GM23338 (cell line): ENCODE results near the gene RMND5B. TPM values are rescaled to one million over a fixed set of nuclear protein-coding genes. Genes with fewer than 3 reads are reported as not detected.

ENCODE experiments used
- ATAC-seq: fragments of 200-7000 bp; cut with Tn5 transposase; 3 replicates; pipeline ENCODE4 v1.9.1; 2020
- DNase-seq: peaks from one replicate; pipeline ENCODE4 v3.0.0-alpha.2; 2015; ENCODE audit warnings: low spot score
- H2AFZ ChIP-seq: fragments of 200-600 bp; sonication (generic); 2 replicates; pipeline ENCODE4 v1.8.0; 2016; ENCODE audit warnings: antibody characterized with exemption, mild to moderate bottlenecking, moderate library complexity
- H3F3A ChIP-seq: fragments of 200-600 bp; sonication (generic); replicated peaks from 2 replicates; pipeline ENCODE4 v1.8.0; 2017; ENCODE audit warnings: antibody characterized with exemption, mixed run types, low read depth
- H3K27ac ChIP-seq: fragments of 200-600 bp; sonication (generic); 2 replicates; pipeline ENCODE4 v1.6.1; 2016; ENCODE audit warnings: low read depth
- H3K27me3 ChIP-seq: fragments of 200-600 bp; sonication (generic); 2 replicates; pipeline ENCODE4 v1.8.0; 2016; ENCODE audit warnings: mild to moderate bottlenecking, mixed run types, moderate library complexity; ENCODE audit not compliant: insufficient read depth
- H3K36me3 ChIP-seq: fragments of 200-600 bp; sonication (generic); 2 replicates; pipeline ENCODE4 v1.8.0; 2016; ENCODE audit warnings: mild to moderate bottlenecking; ENCODE audit not compliant: insufficient read depth
- H3K4me1 ChIP-seq: fragments of 200-600 bp; sonication (generic); 2 replicates; pipeline ENCODE4 v1.8.0; 2016; ENCODE audit warnings: mild to moderate bottlenecking, moderate library complexity; ENCODE audit not compliant: insufficient read depth
- H3K4me2 ChIP-seq: fragments of 200-600 bp; sonication (generic); 2 replicates; pipeline ENCODE4 v1.7.1; 2017; ENCODE audit warnings: mixed run types
- H3K4me3 ChIP-seq: fragments of 200-600 bp; sonication (generic); 2 replicates; pipeline ENCODE4 v1.6.1; 2016; ENCODE audit warnings: mixed run types
- H3K79me2 ChIP-seq: fragments of 200-600 bp; sonication (generic); replicated peaks from 2 replicates; pipeline ENCODE4 v1.8.0; 2017; ENCODE audit warnings: mild to moderate bottlenecking; ENCODE audit not compliant: insufficient read depth
- H3K9me2 ChIP-seq: fragments of 200-600 bp; sonication (generic); 2 replicates; pipeline ENCODE4 v1.8.0; 2017; ENCODE audit not compliant: insufficient read depth
- H4K20me1 ChIP-seq: fragments of 200-600 bp; sonication (generic); replicated peaks from 2 replicates; pipeline ENCODE4 v1.8.0; 2017; ENCODE audit warnings: mild to moderate bottlenecking; ENCODE audit not compliant: insufficient read depth
- H3K27ac Mint-ChIP-seq: 2 replicates; pipeline ENCODE4 v1.8.0; 2020; ENCODE audit warnings: inconsistent platforms, mild to moderate bottlenecking, moderate library complexity, mixed read lengths
- H3K27me3 Mint-ChIP-seq: 3 replicates; pipeline ENCODE4 v1.8.0; 2022; ENCODE audit warnings: low read depth, mild to moderate bottlenecking, moderate library complexity, mixed read lengths, inconsistent platforms; ENCODE audit not compliant: insufficient read depth, poor library complexity
- H3K36me3 Mint-ChIP-seq: 3 replicates; pipeline ENCODE4 v1.8.0; 2021; ENCODE audit warnings: low read depth, mild to moderate bottlenecking, inconsistent platforms, moderate library complexity, mixed read lengths
- H3K4me1 Mint-ChIP-seq: 3 replicates; pipeline ENCODE4 v1.8.0; 2020; ENCODE audit warnings: mild to moderate bottlenecking, inconsistent platforms, mixed read lengths
- H3K4me3 Mint-ChIP-seq: 3 replicates; pipeline ENCODE4 v1.8.0; 2021; ENCODE audit warnings: moderate library complexity, mild to moderate bottlenecking, inconsistent platforms, mixed read lengths
- H3K9me3 Mint-ChIP-seq: 3 replicates; pipeline ENCODE4 v1.8.0; 2020; ENCODE audit warnings: moderate library complexity, mild to moderate bottlenecking, inconsistent platforms, mixed read lengths
- CREB1 ChIP-seq: fragments of 250-450 bp; sonication (Bioruptor Pico); IDR thresholded peaks from 2 replicates; pipeline ENCODE4 v1.5.0; 2020; ENCODE audit warnings: low read depth, mild to moderate bottlenecking, moderate library complexity
- CTCF ChIP-seq, 2 experiments: fragments of 200-600 bp in 1 of 2; sonication (generic) in 1 of 2; conservative IDR thresholded peaks; 2 replicates each; pipeline versions ENCODE4 v1.5.1 to v1.6.1; 2016 to 2017; ENCODE audit warnings: antibody characterized with exemption in 2 of 2, low read depth in 2 of 2, mild to moderate bottlenecking in 2 of 2, moderate library complexity in 1 of 2
- ETS1 ChIP-seq: IDR thresholded peaks from 2 replicates; pipeline ENCODE4 v1.6.1; 2016; ENCODE audit warnings: antibody characterized with exemption
- EZH2 ChIP-seq: fragments of 200-600 bp; sonication (generic); IDR thresholded peaks from one replicate; pipeline ENCODE4 v1.8.0; 2017; ENCODE audit warnings: antibody characterized with exemption, mild to moderate bottlenecking, low read depth; ENCODE audit not compliant: unreplicated experiment
- EZH2phosphoT487 ChIP-seq: fragments of 200-600 bp; sonication (generic); IDR thresholded peaks from one replicate; pipeline ENCODE4 v1.8.1; 2018; ENCODE audit warnings: antibody characterized with exemption; ENCODE audit not compliant: unreplicated experiment
- NANOG ChIP-seq: IDR thresholded peaks from 2 replicates; pipeline ENCODE4 v1.6.1; 2016; ENCODE audit warnings: antibody characterized with exemption, borderline replicate concordance
- POLR2AphosphoS5 ChIP-seq: IDR thresholded peaks from 2 replicates; pipeline ENCODE4 v1.6.1; 2016; ENCODE audit warnings: antibody characterized with exemption, low read depth
- STAT1 ChIP-seq: IDR thresholded peaks from one replicate; pipeline ENCODE4 v1.6.1; 2016; ENCODE audit warnings: antibody characterized with exemption; ENCODE audit not compliant: unreplicated experiment
- ZNF114 ChIP-seq: fragments of 250-450 bp; sonication (Bioruptor Pico); IDR thresholded peaks from 2 replicates; pipeline ENCODE4 v1.5.0; 2020; ENCODE audit warnings: mild to moderate bottlenecking, moderate library complexity
- polyA plus RNA-seq: library from polyadenylated mRNA; unstranded; fragments of >200 nt; fragmentation: Nextera tagmentation; extraction: Ambion mirVana; gene quantifications from 2 replicates; pipeline ENCODE4 v1.2.1, GENCODE V29; 2016
- total RNA-seq: library from RNA; depleted of rRNA; stranded (reverse); fragments of >200 nt; shearing (Covaris generic); gene quantifications from 2 replicates; pipeline ENCODE4 v1.2.3, GENCODE V29; 2014
- TF ChIP-seq, protein P1 (sequence below): fragments of 250-450 bp; sonication (Bioruptor Pico); IDR thresholded peaks from 2 replicates; pipeline ENCODE4 v1.5.0; 2020; ENCODE audit warnings: mild to moderate bottlenecking, moderate library complexity

The RMND5B gene
- total and polyA plus RNA-seq, 2 experiments from 2014 or later, result 47.5 to 101 TPM

GRCh38 chr5:178149199-178149932 lies 18.6 kb downstream of the RMND5B start:
- no peak overlapping the region for H3K4me3 Mint-ChIP-seq
- peaks cover 47% of the 10 kb centered on the region for H3K36me3 ChIP-seq
- TF ChIP-seq CREB1 (CRISPR knock-in tag) (no peak), STAT1 (no peak), CTCF (conservative IDR thresholded peaks at IDR 0.05; ENCODE audit: low read depth in 2 of 2) (peak; percentile 14 to 34; a peak in 1 of 4 replicates), EZH2phosphoT487 (no peak), EZH2 (no peak), NANOG (no peak), POLR2AphosphoS5 (peak; percentile 56), ETS1 (no peak), ZNF114 (CRISPR knock-in tag) (no peak)
- TF ChIP-seq, protein P1, sequence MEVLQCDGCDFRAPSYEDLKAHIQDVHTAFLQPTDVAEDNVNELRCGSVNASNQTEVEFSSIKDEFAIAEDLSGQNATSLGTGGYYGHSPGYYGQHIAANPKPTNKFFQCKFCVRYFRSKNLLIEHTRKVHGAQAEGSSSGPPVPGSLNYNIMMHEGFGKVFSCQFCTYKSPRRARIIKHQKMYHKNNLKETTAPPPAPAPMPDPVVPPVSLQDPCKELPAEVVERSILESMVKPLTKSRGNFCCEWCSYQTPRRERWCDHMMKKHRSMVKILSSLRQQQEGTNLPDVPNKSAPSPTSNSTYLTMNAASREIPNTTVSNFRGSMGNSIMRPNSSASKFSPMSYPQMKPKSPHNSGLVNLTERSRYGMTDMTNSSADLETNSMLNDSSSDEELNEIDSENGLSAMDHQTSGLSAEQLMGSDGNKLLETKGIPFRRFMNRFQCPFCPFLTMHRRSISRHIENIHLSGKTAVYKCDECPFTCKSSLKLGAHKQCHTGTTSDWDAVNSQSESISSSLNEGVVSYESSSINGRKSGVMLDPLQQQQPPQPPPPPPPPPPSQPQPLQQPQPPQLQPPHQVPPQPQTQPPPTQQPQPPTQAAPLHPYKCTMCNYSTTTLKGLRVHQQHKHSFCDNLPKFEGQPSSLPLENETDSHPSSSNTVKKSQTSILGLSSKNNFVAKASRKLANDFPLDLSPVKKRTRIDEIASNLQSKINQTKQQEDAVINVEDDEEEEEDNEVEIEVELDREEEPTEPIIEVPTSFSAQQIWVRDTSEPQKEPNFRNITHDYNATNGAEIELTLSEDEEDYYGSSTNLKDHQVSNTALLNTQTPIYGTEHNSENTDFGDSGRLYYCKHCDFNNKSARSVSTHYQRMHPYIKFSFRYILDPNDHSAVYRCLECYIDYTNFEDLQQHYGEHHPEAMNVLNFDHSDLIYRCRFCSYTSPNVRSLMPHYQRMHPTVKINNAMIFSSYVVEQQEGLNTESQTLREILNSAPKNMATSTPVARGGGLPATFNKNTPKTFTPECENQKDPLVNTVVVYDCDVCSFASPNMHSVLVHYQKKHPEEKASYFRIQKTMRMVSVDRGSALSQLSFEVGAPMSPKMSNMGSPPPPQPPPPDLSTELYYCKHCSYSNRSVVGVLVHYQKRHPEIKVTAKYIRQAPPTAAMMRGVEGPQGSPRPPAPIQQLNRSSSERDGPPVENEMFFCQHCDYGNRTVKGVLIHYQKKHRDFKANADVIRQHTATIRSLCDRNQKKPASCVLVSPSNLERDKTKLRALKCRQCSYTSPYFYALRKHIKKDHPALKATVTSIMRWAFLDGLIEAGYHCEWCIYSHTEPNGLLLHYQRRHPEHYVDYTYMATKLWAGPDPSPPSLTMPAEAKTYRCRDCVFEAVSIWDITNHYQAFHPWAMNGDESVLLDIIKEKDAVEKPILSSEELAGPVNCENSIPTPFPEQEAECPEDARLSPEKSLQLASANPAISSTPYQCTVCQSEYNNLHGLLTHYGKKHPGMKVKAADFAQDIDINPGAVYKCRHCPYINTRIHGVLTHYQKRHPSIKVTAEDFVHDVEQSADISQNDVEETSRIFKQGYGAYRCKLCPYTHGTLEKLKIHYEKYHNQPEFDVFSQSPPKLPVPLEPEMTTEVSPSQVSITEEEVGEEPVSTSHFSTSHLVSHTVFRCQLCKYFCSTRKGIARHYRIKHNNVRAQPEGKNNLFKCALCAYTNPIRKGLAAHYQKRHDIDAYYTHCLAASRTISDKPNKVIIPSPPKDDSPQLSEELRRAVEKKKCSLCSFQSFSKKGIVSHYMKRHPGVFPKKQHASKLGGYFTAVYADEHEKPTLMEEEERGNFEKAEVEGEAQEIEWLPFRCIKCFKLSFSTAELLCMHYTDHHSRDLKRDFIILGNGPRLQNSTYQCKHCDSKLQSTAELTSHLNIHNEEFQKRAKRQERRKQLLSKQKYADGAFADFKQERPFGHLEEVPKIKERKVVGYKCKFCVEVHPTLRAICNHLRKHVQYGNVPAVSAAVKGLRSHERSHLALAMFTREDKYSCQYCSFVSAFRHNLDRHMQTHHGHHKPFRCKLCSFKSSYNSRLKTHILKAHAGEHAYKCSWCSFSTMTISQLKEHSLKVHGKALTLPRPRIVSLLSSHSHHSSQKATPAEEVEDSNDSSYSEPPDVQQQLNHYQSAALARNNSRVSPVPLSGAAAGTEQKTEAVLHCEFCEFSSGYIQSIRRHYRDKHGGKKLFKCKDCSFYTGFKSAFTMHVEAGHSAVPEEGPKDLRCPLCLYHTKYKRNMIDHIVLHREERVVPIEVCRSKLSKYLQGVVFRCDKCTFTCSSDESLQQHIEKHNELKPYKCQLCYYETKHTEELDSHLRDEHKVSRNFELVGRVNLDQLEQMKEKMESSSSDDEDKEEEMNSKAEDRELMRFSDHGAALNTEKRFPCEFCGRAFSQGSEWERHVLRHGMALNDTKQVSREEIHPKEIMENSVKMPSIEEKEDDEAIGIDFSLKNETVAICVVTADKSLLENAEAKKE, result no peak
- H3K27me3 Mint-ChIP-seq, result peaks cover 23% of the 10 kb centered on the region
- H3K9me3 Mint-ChIP-seq, result no peaks in the 10 kb centered on the region; the same call in 2 of the 3 replicates
- H3K27ac ChIP-seq, result peak overlapping the region; percentile 80; the same call in 1 of the 2 replicates
- H3K36me3 Mint-ChIP-seq, result peaks cover 84% of the 10 kb centered on the region
- no peak overlapping the region for H2AFZ ChIP-seq
- H3K4me1 ChIP-seq, result peaks cover 5% of the 10 kb centered on the region; the same call in 1 of the 2 replicates
- H3K9me2 ChIP-seq, result no peaks in the 10 kb centered on the region
- peak; percentile 59 for DNase-seq
- no peak overlapping the region for H3K4me2 ChIP-seq
- peak; percentile 8 for ATAC-seq
- H3K27ac Mint-ChIP-seq, result no peak overlapping the region; the same call in 1 of the 2 replicates
- H3K27me3 ChIP-seq, result no peaks in the 10 kb centered on the region
- peaks cover 27% of the 10 kb centered on the region for H3K4me1 Mint-ChIP-seq
- no peak overlapping the region for H3K4me3 ChIP-seq
- H4K20me1 ChIP-seq, result peaks cover 26% of the 10 kb centered on the region
- H3K79me2 ChIP-seq, result peaks cover 13% of the 10 kb centered on the region
- peaks cover 69% of the 10 kb centered on the region for H3F3A ChIP-seq
